ENCODE measurements around the gene TBXAS1. TPM values are rescaled to one million over a fixed set of nuclear protein-coding genes. Genes with fewer than 3 reads are reported as not detected.
"Not testable (repeated sequence)": the region's sequence is repeated elsewhere in the genome, so short reads cannot be mapped to it uniquely, and the experiment has no call there.

The TBXAS1 gene
- polyA plus RNA-seq, 2 donors, result 5.9 to 10.7 TPM

DNA sequence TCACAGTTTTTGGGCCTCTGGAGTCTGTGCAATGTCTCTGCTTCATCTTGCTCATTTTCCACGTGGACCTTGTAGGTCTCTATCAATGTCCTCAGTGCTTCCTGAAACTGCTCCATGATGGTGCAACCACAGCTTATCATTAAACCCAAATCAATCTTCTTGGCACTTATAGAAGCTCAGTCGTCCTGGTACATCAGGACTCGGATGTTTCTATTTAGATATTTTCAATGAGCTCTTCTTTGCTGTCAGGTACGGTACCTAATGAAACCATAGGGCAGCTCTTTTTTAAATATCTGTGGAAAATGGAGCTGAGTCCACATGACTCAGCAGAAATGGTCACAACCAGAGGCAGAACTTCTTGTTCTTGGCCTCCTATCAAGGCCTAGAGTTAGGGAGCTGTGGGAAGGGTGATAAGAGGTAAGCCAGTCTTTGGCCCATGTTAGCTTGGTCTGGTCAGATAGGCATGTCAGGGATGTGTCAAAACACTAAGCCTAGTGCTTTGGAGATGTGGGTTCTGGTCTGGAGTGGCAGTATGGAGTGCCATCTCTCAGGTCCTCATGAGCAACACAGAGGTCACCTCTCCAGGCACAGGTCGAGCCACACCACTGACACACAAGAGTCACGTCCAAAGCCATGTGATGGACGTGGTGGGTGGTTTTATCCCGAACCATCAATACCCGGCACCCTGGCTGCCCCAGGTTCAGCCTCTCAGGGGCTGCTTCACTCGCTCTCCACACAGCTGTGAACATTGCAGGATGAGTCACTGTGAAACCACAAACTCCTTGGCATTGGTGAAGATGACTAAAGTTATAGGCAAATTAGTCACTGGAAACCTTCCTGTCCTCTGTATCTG, 87.0 kb downstream of the TBXAS1 start:
- WGBS, 2 donors, result 46 to 64% methylated on average over 10 of the region's 10 CpGs
- peaks cover 2 to 9% of the 10 kb centered on the region in 2 donors for H3K4me1 ChIP-seq (ENCODE audit: control insufficient read depth in 2 of 2, insufficient read depth in 2 of 2, low read length in 1 of 2)
- no peaks in the 10 kb centered on the region for H3K27me3 ChIP-seq (ENCODE audit: control insufficient read depth in 1 of 2, insufficient read depth in 2 of 2, low read length in 2 of 2)
- H3K36me3 ChIP-seq (ENCODE audit: control insufficient read depth in 2 of 2, insufficient read depth in 2 of 2, low read length in 1 of 2), result no peaks in the 10 kb centered on the region
- H3K27ac ChIP-seq (ENCODE audit: low read depth in 2 of 2, low read length in 1 of 2), result peak overlapping the region; percentile 79 to 88
- no peaks in the 10 kb centered on the region for H3K9me3 ChIP-seq (ENCODE audit: control insufficient read depth in 2 of 2, insufficient read depth in 1 of 2, low read depth in 1 of 2, low read length in 1 of 2)
- no peak overlapping the region for H3K4me3 ChIP-seq (ENCODE audit: low read depth in 1 of 2, low read length in 2 of 2)

DNA sequence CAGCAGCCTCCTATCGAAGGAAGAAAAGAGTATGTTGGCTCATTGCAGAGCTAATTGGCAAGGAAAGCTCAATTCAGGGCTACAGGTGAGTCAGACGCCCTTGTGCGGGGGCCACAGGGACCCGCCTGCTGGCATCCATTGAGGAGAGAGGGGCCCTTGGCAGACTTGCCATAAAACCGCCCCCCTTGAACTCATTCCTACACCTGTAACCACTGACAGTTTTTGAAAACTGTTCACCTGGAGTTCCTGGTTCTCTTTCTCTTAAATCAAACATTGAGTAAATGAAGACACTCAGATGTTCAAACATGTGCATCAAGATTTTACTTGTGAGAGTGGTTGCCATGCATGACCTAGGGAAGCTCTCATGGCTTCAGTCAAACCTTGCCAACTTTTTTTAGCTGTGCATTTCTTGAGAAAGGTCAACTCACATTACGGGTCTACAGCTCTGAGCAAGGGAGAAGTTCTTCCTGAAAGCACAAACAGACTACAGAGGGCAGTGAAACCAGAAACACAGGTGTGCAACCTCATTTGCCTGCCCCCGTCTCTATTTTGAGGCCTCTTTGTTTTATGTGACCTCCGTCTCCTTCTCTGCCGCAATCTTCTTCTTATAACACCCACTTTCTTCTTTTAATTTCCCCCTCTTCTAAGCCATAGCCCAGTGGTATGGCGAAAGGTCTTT, 87.8 kb downstream of the TBXAS1 start:
- peak overlapping the region; percentile 79 to 88 for H3K27ac ChIP-seq (ENCODE audit: low read depth in 2 of 2, low read length in 1 of 2)
- WGBS, 2 donors, result 53 to 69% methylated on average over 10 of the region's 10 CpGs

DNA sequence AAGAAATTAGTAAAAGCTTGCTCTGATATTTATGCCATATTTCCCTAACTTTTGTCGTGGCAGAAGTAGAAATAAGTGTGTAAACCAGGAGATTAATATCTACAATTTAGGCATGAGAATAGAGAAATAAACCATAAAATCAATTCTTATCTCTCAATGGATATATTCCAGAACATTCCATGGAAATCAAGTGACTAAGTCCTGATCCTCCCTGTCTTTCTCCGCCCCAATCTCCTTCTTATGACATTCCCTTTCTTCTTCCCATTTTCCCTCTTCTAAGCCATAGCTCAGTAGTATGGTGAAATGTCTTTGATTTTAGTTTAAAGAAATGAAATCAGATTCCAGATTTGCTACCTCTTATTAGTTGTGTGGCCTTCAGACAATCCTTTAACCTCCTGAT, 88.8 kb downstream of the TBXAS1 start:
- no peaks in the 10 kb centered on the region for H3K9me3 ChIP-seq (ENCODE audit: control insufficient read depth in 2 of 2, insufficient read depth in 1 of 2, low read depth in 1 of 2, low read length in 1 of 2)
- H3K27me3 ChIP-seq (ENCODE audit: control insufficient read depth in 1 of 2, insufficient read depth in 2 of 2, low read length in 2 of 2), result no peaks in the 10 kb centered on the region
- no peak overlapping the region for H3K4me3 ChIP-seq (ENCODE audit: low read depth in 1 of 2, low read length in 2 of 2)
- H3K27ac ChIP-seq (ENCODE audit: low read depth in 2 of 2, low read length in 1 of 2), result no peak overlapping the region
- 96 to 98% methylated on average over 2 of the region's 2 CpGs for WGBS, 2 donors
- H3K36me3 ChIP-seq (ENCODE audit: control insufficient read depth in 2 of 2, insufficient read depth in 2 of 2, low read length in 1 of 2), result no peaks in the 10 kb centered on the region
- H3K4me1 ChIP-seq (ENCODE audit: control insufficient read depth in 2 of 2, insufficient read depth in 2 of 2, low read length in 1 of 2), result peaks cover 2 to 9% of the 10 kb centered on the region in 2 donors

More for the DNA sequence above, 87.8 kb downstream of the TBXAS1 start:
- no peaks in the 10 kb centered on the region for H3K9me3 ChIP-seq (ENCODE audit: control insufficient read depth in 2 of 2, insufficient read depth in 1 of 2, low read depth in 1 of 2, low read length in 1 of 2)
- no peaks in the 10 kb centered on the region for H3K27me3 ChIP-seq (ENCODE audit: control insufficient read depth in 1 of 2, insufficient read depth in 2 of 2, low read length in 2 of 2)
- H3K4me3 ChIP-seq (ENCODE audit: low read depth in 1 of 2, low read length in 2 of 2), result no peak overlapping the region
- H3K36me3 ChIP-seq (ENCODE audit: control insufficient read depth in 2 of 2, insufficient read depth in 2 of 2, low read length in 1 of 2), result no peaks in the 10 kb centered on the region
- peaks cover 2 to 9% of the 10 kb centered on the region in 2 donors for H3K4me1 ChIP-seq (ENCODE audit: control insufficient read depth in 2 of 2, insufficient read depth in 2 of 2, low read length in 1 of 2)

DNA sequence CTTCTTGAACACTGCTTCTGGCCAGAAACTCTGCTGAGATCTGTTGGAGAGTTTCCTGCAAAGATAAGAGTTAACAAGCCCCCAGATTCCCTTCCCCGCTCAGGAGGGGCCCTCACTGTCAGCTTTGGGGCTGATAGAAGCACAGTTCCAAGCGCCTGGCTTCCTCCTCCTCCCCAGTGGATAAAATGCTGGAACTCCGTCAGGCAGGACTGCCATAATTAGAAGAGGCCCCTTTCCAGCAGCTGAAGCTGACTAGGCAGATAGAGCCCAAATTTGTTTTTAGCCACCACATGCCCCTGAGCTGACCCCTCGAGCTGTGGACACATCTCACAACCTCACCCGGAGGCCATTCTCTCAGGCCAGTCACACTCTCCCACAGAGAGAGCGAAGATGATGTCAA, 89.4 kb downstream of the TBXAS1 start:
- H3K36me3 ChIP-seq (ENCODE audit: control insufficient read depth in 2 of 2, insufficient read depth in 2 of 2, low read length in 1 of 2), result no peaks in the 10 kb centered on the region
- peaks cover 2 to 9% of the 10 kb centered on the region in 2 donors for H3K4me1 ChIP-seq (ENCODE audit: control insufficient read depth in 2 of 2, insufficient read depth in 2 of 2, low read length in 1 of 2)
- no peak overlapping the region for H3K27ac ChIP-seq (ENCODE audit: low read depth in 2 of 2, low read length in 1 of 2)
- 59% methylated on average over 6 of the region's 6 CpGs for WGBS, 2 donors
- no peaks in the 10 kb centered on the region for H3K9me3 ChIP-seq (ENCODE audit: control insufficient read depth in 2 of 2, insufficient read depth in 1 of 2, low read depth in 1 of 2, low read length in 1 of 2)
- H3K4me3 ChIP-seq (ENCODE audit: low read depth in 1 of 2, low read length in 2 of 2), result no peak overlapping the region
- no peaks in the 10 kb centered on the region for H3K27me3 ChIP-seq (ENCODE audit: control insufficient read depth in 1 of 2, insufficient read depth in 2 of 2, low read length in 2 of 2)

DNA sequence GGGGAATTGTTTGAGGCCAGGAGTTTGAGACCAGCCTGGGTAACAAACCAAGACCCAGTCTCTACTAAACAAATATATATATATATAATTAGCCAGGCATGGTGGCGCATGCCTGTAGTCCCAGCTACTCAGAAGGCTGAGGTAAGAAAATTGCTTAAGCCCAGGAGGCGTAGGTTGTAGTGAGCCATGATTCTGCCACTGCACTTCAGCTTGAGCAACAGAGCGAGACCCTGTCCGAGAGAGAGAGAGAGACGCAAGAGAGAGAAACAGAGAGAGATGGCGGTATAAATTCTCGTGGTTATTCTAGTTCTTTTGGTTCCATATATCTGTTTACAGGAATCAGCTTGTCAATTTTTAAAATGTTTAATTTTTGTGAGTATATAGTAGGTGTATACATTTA, 94.0 kb downstream of the TBXAS1 start:
- no peaks in the 10 kb centered on the region for H3K9me3 ChIP-seq (ENCODE audit: control insufficient read depth in 2 of 2, insufficient read depth in 1 of 2, low read depth in 1 of 2, low read length in 1 of 2)
- H3K27ac ChIP-seq (ENCODE audit: low read depth in 2 of 2, low read length in 1 of 2), result no peak overlapping the region
- no peaks in the 10 kb centered on the region for H3K36me3 ChIP-seq (ENCODE audit: control insufficient read depth in 2 of 2, insufficient read depth in 2 of 2, low read length in 1 of 2)
- H3K4me1 ChIP-seq (ENCODE audit: control insufficient read depth in 2 of 2, insufficient read depth in 2 of 2, low read length in 1 of 2), result no peaks in the 10 kb centered on the region
- WGBS, 2 donors, result 85 to 90% methylated on average over 7 of the region's 7 CpGs
- no peak overlapping the region for H3K4me3 ChIP-seq (ENCODE audit: low read depth in 1 of 2, low read length in 2 of 2)
- H3K27me3 ChIP-seq (ENCODE audit: control insufficient read depth in 1 of 2, insufficient read depth in 2 of 2, low read length in 2 of 2), result no peaks in the 10 kb centered on the region

DNA sequence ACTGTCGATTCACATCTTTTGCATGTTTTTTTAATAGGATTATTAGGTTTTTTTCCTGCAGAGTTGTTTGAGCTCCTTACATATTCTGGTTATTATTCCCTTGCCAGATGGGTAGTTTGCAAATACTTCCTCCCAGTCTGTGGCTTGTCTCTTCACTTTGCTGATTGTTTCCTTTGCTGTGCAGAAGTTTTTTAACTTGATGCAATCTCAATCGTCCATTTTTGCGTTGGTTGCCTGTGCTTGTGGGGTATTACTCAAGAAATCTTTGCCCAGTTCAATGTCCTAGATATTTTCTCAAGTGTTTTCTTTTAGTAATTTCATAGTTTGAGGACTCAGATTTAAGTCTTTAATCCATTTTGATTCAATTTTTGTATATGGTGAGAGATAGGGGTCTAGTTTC, 95.4 kb downstream of the TBXAS1 start:
- H3K4me3 ChIP-seq (ENCODE audit: low read depth in 1 of 2, low read length in 2 of 2), result no peak overlapping the region
- no peaks in the 10 kb centered on the region for H3K27me3 ChIP-seq (ENCODE audit: control insufficient read depth in 1 of 2, insufficient read depth in 2 of 2, low read length in 2 of 2)
- WGBS, 2 donors, result 82 to 87% methylated on average over 3 of the region's 3 CpGs
- no peaks in the 10 kb centered on the region for H3K4me1 ChIP-seq (ENCODE audit: control insufficient read depth in 2 of 2, insufficient read depth in 2 of 2, low read length in 1 of 2)
- H3K27ac ChIP-seq (ENCODE audit: low read depth in 2 of 2, low read length in 1 of 2), result no peak overlapping the region
- H3K36me3 ChIP-seq (ENCODE audit: control insufficient read depth in 2 of 2, insufficient read depth in 2 of 2, low read length in 1 of 2), result no peaks in the 10 kb centered on the region
- no peaks in the 10 kb centered on the region for H3K9me3 ChIP-seq (ENCODE audit: control insufficient read depth in 2 of 2, insufficient read depth in 1 of 2, low read depth in 1 of 2, low read length in 1 of 2)

DNA sequence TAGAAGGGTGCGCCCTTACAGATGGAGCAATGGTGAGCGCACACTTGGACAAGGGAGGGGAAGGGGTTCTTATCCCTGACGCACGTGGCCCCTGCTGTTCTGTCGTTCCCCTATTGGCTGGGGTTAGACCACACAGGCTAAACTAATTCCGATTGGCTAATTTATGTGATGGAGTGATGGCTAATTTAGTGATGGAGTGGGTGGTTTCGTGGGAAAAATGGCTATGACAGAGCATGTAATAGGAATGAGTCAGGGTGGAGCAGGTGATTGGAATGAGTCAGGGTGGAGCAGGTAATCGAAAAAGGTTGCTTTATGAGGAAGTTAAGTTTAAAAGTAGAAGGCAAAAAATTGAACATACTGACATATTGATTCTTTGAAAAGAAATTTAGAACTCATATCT, 100.2 kb downstream of the TBXAS1 start:
- H3K4me3 ChIP-seq (ENCODE audit: low read depth in 1 of 2, low read length in 2 of 2); H3K27ac ChIP-seq (ENCODE audit: low read depth in 2 of 2, low read length in 1 of 2); H3K9me3 ChIP-seq (ENCODE audit: control insufficient read depth in 2 of 2, insufficient read depth in 1 of 2, low read depth in 1 of 2, low read length in 1 of 2); H3K36me3 ChIP-seq (ENCODE audit: control insufficient read depth in 2 of 2, insufficient read depth in 2 of 2, low read length in 1 of 2); H3K4me1 ChIP-seq (ENCODE audit: control insufficient read depth in 2 of 2, insufficient read depth in 2 of 2, low read length in 1 of 2); H3K27me3 ChIP-seq (ENCODE audit: control insufficient read depth in 1 of 2, insufficient read depth in 2 of 2, low read length in 2 of 2): not testable (repeated sequence)
- WGBS, 2 donors, result 85 to 90% methylated on average over 8 of the region's 8 CpGs

DNA sequence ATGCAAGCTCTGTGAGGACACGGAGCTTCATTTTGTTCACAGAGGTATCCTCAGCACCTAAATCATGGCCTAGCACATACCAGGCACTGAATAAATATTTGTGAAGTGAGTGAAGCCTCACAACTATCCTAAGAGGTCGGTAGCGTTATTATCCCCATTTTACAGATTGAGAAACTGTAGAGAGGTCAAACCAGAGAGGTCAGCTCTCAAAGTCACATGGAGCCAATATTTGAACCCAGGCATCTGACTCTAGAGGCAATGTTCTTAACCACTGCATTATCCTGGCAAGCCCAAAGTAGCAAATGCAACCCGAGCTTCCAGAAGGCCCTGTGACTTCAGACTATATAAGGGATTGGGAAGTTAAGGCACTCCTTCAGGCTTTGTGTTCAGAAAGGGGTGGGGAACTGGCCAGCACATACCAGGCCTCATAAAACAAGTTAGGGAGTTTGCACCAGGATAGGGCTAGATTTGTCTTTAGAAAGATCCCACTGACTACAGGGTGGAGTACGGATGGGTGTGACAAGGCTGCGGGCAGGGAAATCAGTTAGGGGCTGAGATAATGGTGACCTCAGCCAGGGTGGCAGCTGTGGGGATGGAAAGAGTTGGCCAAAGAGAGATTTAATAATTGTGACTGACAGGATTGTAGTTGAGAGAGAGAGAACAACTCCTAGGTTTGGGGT, 101.4 kb downstream of the TBXAS1 start:
- 91% methylated on average over 6 of the region's 6 CpGs for WGBS, 2 donors
- H3K27ac ChIP-seq (ENCODE audit: low read depth in 2 of 2, low read length in 1 of 2), result no peak overlapping the region

DNA sequence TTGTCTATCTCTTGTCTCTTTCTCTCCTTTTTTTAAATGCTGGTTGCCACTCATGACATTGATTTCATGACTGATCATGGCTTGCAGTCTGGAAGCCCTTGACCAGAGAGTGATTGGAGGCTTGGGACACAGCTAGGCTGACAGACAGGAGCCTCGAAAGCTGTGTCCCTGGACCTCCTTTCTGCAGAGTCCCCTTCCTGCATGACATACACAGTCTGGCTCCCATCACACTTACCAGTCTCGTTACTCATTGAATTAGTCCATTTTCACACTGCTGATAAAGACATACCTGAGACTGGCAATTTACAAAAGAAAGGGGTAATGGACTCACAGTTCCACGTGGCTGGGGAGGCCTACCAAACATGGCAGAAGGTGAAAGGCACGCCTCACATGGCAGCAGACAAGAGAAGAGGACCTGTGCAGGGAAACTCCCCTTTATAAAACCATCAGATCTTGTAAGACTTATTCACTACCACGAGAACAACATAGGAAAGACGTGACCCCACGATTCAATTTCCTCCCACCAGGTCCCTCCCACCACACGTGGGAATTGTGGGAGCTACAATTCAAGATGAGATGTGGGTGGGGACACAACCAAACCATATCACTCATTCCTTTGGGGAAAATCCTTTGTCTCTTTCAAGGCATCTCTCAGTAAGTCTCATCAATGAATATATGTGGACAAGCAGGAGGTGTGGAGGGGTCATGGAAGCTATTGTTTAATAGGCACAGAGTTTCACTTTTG, 102.3 kb downstream of the TBXAS1 start:
- 66% methylated on average over 8 of the region's 8 CpGs for WGBS, 2 donors
- Histone ChIP-seq H3K4me3 (ENCODE audit: low read depth in 1 of 2, low read length in 2 of 2) (no peak overlapping the region), H3K27me3 (ENCODE audit: control insufficient read depth in 1 of 2, insufficient read depth in 2 of 2, low read length in 2 of 2) (no peaks in the 10 kb centered on the region), H3K9me3 (ENCODE audit: control insufficient read depth in 2 of 2, insufficient read depth in 1 of 2, low read depth in 1 of 2, low read length in 1 of 2) (no peaks in the 10 kb centered on the region), H3K36me3 (ENCODE audit: control insufficient read depth in 2 of 2, insufficient read depth in 2 of 2, low read length in 1 of 2) (no peaks in the 10 kb centered on the region), H3K4me1 (ENCODE audit: control insufficient read depth in 2 of 2, insufficient read depth in 2 of 2, low read length in 1 of 2) (no peaks in the 10 kb centered on the region), H3K27ac (ENCODE audit: low read depth in 2 of 2, low read length in 1 of 2) (no peak overlapping the region)

More for the DNA sequence above, 101.4 kb downstream of the TBXAS1 start:
- Histone ChIP-seq H3K4me3 (ENCODE audit: low read depth in 1 of 2, low read length in 2 of 2) (no peak overlapping the region), H3K4me1 (ENCODE audit: control insufficient read depth in 2 of 2, insufficient read depth in 2 of 2, low read length in 1 of 2) (no peaks in the 10 kb centered on the region), H3K36me3 (ENCODE audit: control insufficient read depth in 2 of 2, insufficient read depth in 2 of 2, low read length in 1 of 2) (no peaks in the 10 kb centered on the region), H3K27me3 (ENCODE audit: control insufficient read depth in 1 of 2, insufficient read depth in 2 of 2, low read length in 2 of 2) (no peaks in the 10 kb centered on the region), H3K9me3 (ENCODE audit: control insufficient read depth in 2 of 2, insufficient read depth in 1 of 2, low read depth in 1 of 2, low read length in 1 of 2) (no peaks in the 10 kb centered on the region)
